ENCODE data around the gene DAGLB. TPM values are rescaled to one million over a fixed set of nuclear protein-coding genes. Genes with fewer than 3 reads are reported as not detected.
A peak's percentile ranks its signal among the peaks of the same experiment; 100 is the strongest.

The DAGLB gene
- total RNA-seq, 1 experiment from 2014 or later = 33.6 TPM

DNA sequence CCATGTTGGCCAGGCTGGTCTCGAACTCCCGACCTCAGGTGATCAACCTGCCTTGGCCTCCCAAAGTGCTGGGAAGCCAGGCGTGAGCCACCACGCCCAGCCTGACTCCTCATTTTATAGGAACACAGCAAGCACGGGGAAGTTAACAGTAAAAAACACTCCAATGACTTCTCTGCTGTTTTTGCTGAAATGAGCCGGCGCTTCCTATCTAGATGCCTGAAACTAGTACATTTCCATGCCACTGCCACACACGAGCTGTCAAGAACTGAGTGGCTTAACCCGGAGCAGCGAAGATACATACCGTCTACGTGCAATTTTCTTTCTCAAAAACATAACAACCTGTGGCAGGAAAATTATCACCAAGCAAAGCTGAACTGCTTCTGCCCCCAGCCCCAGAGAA lies 16.8 kb downstream of the DAGLB start (continued):
- TF ChIP-seq ZBTB21 (CRISPR knock-in tag; IDR thresholded peaks at IDR 0.05; ENCODE audit: borderline replicate concordance) (no peak), SMAD4 (CRISPR knock-in tag; IDR thresholded peaks at IDR 0.05) (no peak)
- TF ChIP-seq, protein P1, sequence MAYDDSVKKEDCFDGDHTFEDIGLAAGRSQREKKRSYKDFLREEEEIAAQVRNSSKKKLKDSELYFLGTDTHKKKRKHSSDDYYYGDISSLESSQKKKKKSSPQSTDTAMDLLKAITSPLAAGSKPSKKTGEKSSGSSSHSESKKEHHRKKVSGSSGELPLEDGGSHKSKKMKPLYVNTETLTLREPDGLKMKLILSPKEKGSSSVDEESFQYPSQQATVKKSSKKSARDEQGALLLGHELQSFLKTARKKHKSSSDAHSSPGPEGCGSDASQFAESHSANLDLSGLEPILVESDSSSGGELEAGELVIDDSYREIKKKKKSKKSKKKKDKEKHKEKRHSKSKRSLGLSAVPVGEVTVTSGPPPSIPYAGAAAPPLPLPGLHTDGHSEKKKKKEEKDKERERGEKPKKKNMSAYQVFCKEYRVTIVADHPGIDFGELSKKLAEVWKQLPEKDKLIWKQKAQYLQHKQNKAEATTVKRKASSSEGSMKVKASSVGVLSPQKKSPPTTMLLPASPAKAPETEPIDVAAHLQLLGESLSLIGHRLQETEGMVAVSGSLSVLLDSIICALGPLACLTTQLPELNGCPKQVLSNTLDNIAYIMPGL (CRISPR knock-in tag; IDR thresholded peaks at IDR 0.05) = no peak

DNA sequence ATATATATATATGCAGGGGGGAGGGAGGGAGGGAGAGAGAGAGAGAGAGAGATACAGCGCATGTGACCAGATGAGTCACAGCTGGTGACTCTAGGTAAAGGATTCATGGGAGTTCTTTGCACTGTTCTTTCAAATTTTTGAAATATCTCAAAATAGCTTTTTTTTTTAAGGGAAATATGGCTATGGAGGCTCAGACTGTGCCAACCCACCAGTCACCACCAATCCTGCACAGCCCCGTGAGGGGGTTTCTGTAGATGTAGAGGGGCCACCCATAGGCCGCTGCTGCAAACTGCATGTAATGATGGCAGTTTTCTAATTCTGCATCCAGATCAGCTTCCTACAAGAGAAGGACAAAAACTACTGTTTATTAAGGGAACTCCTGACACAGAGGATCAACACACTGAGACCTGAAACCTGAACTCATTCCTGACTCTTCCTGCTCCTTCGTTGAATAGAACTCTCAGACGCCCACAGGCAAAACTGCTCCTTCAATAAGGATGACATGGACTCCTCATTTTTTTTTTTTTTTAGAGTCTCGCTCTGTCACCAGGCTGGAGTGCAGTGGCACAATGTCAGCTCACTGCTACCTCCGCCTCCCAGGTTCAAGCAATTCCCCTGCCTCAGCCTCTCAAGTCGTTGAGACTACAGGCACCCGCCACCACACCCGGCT lies 17.3 kb downstream of the DAGLB start:
- no peaks in the 10 kb centered on the region for H3K9me3 Mint-ChIP-seq
- peak; percentile 77 for ATAC-seq
- peaks cover 59% of the 10 kb centered on the region for H3K36me3 Mint-ChIP-seq
- H3K27me3 Mint-ChIP-seq (ENCODE audit: low read depth) = no peaks in the 10 kb centered on the region
- 0 out of 2 replicates have a peak overlapping the region, but pooled peaks have one; percentile 50 for H3K27ac Mint-ChIP-seq
- ChIA-PET CTCF (interaction anchor here (0.5 to 0.8 kb wide), 2 partner anchors 17 to 301 kb away, joined by 3 to 5 read pairs; partner anchors contain the start of gene DAGLB), POLR2A (no interaction called here)
- H3K4me1 Mint-ChIP-seq = no peaks in the 10 kb centered on the region
- no peak for DNase-seq (ENCODE audit: low spot score)
- H3K4me3 Mint-ChIP-seq = no peak overlapping the region
- TF ChIP-seq, protein P2, sequence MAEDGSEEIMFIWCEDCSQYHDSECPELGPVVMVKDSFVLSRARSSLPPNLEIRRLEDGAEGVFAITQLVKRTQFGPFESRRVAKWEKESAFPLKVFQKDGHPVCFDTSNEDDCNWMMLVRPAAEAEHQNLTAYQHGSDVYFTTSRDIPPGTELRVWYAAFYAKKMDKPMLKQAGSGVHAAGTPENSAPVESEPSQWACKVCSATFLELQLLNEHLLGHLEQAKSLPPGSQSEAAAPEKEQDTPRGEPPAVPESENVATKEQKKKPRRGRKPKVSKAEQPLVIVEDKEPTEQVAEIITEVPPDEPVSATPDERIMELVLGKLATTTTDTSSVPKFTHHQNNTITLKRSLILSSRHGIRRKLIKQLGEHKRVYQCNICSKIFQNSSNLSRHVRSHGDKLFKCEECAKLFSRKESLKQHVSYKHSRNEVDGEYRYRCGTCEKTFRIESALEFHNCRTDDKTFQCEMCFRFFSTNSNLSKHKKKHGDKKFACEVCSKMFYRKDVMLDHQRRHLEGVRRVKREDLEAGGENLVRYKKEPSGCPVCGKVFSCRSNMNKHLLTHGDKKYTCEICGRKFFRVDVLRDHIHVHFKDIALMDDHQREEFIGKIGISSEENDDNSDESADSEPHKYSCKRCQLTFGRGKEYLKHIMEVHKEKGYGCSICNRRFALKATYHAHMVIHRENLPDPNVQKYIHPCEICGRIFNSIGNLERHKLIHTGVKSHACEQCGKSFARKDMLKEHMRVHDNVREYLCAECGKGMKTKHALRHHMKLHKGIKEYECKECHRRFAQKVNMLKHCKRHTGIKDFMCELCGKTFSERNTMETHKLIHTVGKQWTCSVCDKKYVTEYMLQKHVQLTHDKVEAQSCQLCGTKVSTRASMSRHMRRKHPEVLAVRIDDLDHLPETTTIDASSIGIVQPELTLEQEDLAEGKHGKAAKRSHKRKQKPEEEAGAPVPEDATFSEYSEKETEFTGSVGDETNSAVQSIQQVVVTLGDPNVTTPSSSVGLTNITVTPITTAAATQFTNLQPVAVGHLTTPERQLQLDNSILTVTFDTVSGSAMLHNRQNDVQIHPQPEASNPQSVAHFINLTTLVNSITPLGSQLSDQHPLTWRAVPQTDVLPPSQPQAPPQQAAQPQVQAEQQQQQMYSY (CRISPR knock-in tag; IDR thresholded peaks at IDR 0.05) = no peak
- TF ChIP-seq, protein P3, sequence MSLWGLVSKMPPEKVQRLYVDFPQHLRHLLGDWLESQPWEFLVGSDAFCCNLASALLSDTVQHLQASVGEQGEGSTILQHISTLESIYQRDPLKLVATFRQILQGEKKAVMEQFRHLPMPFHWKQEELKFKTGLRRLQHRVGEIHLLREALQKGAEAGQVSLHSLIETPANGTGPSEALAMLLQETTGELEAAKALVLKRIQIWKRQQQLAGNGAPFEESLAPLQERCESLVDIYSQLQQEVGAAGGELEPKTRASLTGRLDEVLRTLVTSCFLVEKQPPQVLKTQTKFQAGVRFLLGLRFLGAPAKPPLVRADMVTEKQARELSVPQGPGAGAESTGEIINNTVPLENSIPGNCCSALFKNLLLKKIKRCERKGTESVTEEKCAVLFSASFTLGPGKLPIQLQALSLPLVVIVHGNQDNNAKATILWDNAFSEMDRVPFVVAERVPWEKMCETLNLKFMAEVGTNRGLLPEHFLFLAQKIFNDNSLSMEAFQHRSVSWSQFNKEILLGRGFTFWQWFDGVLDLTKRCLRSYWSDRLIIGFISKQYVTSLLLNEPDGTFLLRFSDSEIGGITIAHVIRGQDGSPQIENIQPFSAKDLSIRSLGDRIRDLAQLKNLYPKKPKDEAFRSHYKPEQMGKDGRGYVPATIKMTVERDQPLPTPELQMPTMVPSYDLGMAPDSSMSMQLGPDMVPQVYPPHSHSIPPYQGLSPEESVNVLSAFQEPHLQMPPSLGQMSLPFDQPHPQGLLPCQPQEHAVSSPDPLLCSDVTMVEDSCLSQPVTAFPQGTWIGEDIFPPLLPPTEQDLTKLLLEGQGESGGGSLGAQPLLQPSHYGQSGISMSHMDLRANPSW (CRISPR knock-in tag; conservative IDR thresholded peaks at IDR 0.05; ENCODE audit: low read depth) = no peak
- TF ChIP-seq, protein P4, sequence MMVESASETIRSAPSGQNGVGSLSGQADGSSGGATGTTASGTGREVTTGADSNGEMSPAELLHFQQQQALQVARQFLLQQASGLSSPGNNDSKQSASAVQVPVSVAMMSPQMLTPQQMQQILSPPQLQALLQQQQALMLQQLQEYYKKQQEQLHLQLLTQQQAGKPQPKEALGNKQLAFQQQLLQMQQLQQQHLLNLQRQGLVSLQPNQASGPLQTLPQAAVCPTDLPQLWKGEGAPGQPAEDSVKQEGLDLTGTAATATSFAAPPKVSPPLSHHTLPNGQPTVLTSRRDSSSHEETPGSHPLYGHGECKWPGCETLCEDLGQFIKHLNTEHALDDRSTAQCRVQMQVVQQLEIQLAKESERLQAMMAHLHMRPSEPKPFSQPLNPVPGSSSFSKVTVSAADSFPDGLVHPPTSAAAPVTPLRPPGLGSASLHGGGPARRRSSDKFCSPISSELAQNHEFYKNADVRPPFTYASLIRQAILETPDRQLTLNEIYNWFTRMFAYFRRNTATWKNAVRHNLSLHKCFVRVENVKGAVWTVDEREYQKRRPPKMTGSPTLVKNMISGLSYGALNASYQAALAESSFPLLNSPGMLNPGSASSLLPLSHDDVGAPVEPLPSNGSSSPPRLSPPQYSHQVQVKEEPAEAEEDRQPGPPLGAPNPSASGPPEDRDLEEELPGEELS (CRISPR knock-in tag; IDR thresholded peaks at IDR 0.05) = no peak
- TF ChIP-seq JUN (CRISPR knock-in tag; IDR thresholded peaks at IDR 0.05) (no peak), IRF2 (CRISPR knock-in tag; IDR thresholded peaks at IDR 0.05; ENCODE audit: borderline replicate concordance, low read depth) (no peak), ZNF121 (CRISPR knock-in tag; IDR thresholded peaks at IDR 0.05) (no peak), ZNF317 (CRISPR knock-in tag; IDR thresholded peaks at IDR 0.05; ENCODE audit: borderline replicate concordance, low read depth) (no peak), ZNF219 (CRISPR knock-in tag; IDR thresholded peaks at IDR 0.05; ENCODE audit: borderline replicate concordance) (no peak), NFE2L1 (CRISPR knock-in tag; IDR thresholded peaks at IDR 0.05) (no peak), EMX1 (CRISPR knock-in tag; IDR thresholded peaks at IDR 0.05) (no peak), NR1H2 (CRISPR knock-in tag; IDR thresholded peaks at IDR 0.05) (no peak), RORB (CRISPR knock-in tag; IDR thresholded peaks at IDR 0.05) (no peak), NFYB (CRISPR knock-in tag; conservative IDR thresholded peaks at IDR 0.05; ENCODE audit: low read depth) (no peak)
- TF ChIP-seq, protein P5, sequence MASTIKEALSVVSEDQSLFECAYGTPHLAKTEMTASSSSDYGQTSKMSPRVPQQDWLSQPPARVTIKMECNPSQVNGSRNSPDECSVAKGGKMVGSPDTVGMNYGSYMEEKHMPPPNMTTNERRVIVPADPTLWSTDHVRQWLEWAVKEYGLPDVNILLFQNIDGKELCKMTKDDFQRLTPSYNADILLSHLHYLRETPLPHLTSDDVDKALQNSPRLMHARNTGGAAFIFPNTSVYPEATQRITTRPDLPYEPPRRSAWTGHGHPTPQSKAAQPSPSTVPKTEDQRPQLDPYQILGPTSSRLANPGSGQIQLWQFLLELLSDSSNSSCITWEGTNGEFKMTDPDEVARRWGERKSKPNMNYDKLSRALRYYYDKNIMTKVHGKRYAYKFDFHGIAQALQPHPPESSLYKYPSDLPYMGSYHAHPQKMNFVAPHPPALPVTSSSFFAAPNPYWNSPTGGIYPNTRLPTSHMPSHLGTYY (CRISPR knock-in tag; IDR thresholded peaks at IDR 0.05) = no peak
- TF ChIP-seq, protein P6, sequence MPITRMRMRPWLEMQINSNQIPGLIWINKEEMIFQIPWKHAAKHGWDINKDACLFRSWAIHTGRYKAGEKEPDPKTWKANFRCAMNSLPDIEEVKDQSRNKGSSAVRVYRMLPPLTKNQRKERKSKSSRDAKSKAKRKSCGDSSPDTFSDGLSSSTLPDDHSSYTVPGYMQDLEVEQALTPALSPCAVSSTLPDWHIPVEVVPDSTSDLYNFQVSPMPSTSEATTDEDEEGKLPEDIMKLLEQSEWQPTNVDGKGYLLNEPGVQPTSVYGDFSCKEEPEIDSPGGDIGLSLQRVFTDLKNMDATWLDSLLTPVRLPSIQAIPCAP (CRISPR knock-in tag; IDR thresholded peaks at IDR 0.05) = no peak
- TF ChIP-seq, protein P7, sequence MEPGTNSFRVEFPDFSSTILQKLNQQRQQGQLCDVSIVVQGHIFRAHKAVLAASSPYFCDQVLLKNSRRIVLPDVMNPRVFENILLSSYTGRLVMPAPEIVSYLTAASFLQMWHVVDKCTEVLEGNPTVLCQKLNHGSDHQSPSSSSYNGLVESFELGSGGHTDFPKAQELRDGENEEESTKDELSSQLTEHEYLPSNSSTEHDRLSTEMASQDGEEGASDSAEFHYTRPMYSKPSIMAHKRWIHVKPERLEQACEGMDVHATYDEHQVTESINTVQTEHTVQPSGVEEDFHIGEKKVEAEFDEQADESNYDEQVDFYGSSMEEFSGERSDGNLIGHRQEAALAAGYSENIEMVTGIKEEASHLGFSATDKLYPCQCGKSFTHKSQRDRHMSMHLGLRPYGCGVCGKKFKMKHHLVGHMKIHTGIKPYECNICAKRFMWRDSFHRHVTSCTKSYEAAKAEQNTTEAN (CRISPR knock-in tag; IDR thresholded peaks at IDR 0.05) = no peak
- TF ChIP-seq, protein P8, sequence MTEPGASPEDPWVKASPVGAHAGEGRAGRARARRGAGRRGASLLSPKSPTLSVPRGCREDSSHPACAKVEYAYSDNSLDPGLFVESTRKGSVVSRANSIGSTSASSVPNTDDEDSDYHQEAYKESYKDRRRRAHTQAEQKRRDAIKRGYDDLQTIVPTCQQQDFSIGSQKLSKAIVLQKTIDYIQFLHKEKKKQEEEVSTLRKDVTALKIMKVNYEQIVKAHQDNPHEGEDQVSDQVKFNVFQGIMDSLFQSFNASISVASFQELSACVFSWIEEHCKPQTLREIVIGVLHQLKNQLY (CRISPR knock-in tag; IDR thresholded peaks at IDR 0.05) = no peak
